Epidermal melanocyte (primary cell): Measurements from ENCODE around the gene INTS7.
"Not testable (repeated sequence)": the region's sequence is repeated elsewhere in the genome, so short reads cannot be mapped to it uniquely, and the experiment has no call there.

Experiments used
- DNase-seq: peaks from one replicate; pipeline ENCODE4 v3.0.0; 2011; ENCODE audit warnings: low spot score; ENCODE audit not compliant: insufficient read length

Gene INTS7

DNA sequence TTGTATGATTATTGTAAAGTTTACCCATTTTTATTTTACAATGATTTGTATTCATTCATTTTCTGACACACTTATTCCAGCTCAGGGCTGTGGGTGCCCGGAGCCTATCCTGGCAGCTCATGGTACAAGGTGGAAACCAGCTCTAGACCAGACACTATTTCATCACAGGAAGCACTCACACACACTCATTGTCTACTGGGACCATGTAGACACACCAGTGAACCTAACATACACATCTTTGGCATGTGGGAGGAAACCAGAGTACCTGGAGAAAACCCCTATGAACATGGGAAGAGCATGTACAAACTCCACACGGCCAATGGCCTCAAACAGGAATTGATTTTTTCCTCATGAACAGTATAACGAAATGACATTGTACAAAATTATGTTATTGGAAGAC lies 2.5 kb upstream of the INTS7 start:
- no peak for DNase-seq

- DNase-seq = no peak
Observed at GRCh38 chr1:212035835-212036605, 663 bp upstream of the INTS7 start.

- DNase-seq = no peak
Observed at GRCh38 chr1:212034516-212035122, 738 bp downstream of the INTS7 start.

DNA sequence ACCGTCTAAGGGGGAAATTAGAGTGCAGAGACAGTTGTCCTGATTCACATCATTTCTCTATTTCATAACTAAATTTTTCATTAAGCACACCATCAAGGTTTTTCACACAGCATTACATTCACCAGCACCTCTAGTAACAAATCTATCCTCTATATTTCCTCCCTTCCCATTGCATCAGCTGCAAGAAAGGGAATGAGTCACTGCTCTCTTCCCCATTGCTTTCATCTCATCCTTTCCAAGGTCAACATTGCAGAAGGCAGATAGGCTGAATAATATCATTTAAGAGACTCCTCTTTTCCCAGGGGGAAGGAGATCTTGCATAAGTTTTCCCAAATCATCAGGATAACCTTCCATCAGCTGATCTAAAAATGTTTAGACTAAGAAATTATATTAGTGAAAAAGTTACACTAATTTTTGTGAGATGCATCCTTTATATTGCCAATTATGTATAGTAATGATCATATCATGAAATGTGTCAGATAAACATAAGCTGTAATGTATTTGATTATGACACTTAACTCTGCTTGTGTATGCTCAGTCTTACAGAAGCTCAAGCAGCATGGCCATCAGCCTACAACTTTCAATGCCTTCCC lies 4.3 kb downstream of the INTS7 start:
- no peak for DNase-seq

DNA sequence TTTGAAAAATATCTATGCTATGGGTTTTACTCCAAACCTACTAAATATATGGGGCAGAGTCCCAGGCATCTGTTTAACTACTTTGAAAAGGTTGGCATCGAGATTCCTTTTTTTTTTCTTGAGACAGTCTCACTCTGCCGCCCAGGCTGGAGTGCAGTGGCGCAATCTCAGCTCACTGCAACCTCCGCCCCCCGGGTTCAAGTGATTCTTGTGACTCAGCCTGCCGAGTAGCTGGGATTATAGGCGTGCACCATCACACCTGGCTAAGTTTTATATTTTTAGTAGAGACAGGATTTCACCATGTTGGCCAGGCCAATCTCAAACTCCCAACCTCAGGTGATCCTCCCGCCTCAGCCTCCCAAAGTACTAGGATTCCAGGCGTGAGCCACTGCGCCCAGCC lies 7.6 kb downstream of the INTS7 start:
- not testable (repeated sequence) for DNase-seq

GRCh38 chr1:212024469-212025149 lies 10.7 kb downstream of the INTS7 start:
- no peak for DNase-seq

- not testable (repeated sequence) for DNase-seq
Observed at GRCh38 chr1:212022908-212023307, 12.4 kb downstream of the INTS7 start.

DNA sequence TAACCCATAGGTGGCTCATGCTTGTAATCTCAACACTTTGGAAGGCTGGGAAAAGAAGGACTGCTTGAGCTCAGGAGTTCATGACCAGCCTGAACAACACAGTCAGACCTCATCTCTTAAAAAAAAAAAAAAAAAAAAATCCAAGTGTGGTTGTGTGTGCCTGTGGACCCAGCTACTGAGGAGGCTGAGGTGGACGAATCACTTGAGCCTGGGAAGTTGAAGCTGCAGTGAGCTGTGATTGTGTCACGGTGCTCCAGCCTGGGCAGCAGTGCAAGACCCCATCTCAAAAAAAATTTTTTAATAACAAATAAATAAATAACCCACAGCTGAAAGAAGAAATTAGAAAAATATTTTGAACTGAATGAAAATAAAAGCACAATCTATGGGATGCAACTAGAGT lies 13.8 kb downstream of the INTS7 start:
- no peak for DNase-seq

- DNase-seq = no peak
Observed at GRCh38 chr1:212020975-212021374, 14.4 kb downstream of the INTS7 start.

GRCh38 chr1:212013672-212014071 lies 21.7 kb downstream of the INTS7 start:
- DNase-seq = no peak

DNA sequence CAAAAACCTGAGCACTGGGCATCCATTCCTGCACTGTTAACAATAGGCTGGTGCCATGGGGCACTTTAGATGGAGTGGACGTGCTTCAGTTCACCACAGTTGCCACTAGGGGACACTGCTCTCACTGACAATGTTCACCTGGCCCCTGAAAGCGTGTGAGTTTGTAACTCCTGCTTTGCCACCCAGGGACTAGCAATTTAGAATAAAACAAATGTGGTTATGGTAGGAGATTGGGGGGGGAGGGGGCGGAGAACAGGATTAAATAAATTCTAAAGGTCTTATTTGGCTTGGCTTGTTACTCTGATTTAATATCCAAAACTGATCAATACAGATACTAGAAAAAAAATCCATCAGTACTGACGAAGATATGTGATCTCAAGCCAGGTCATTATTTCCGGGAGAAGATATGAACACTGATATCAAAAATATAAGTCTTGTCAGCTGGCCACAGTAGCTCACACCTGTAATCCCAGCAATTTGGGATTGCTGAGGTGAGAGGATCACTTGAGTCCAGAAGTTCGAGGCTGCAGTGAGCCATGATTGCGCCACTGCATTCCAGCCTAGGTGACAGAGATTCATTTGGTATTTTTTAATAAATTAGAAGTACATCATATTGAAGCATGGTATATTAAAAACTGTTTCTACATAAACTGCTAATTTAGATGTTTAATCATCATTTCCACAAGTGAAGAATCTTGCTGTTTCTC lies 23.2 kb downstream of the INTS7 start:
- DNase-seq = peak; percentile 62

- no peak for DNase-seq
Observed at GRCh38 chr1:212010004-212010403, 25.4 kb downstream of the INTS7 start.

DNA sequence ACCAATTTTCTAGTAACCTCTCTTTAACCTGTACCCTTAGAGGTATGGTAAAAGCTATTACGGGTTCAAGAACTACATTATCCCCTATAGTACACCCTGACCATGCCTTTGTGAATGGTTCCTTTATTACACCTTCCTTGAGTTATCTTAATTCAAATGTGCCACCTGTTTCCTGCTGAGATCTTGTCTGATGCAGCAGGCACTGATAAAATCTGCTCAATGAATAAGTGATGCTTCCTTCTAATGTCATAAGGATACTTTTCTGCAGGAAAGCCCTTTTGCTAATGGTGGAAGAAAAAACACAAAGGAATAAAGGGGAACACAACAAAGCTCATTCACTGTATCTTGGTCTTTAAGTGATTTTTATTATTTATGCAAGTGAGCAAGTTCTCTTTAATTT lies 25.8 kb downstream of the INTS7 start:
- DNase-seq = no peak

DNA sequence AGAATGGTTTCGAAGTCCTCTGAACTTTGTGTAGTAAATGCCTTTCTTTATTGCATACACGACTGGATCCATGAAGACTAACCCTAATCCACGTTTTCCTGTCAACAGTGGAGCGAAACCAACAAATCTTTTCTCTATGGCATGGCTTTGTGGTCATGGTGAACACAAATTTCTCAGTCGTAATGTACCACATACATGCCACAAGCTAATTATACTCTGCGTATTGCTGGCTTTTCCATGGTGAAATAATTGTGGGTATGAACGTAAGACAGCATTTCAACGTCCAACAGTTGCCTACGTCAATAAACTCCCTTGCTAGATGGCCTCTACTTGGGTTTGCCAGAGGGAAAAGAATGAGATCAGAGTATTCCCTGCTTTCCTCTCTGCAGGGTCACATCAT lies 27.5 kb downstream of the INTS7 start:
- no peak for DNase-seq

DNA sequence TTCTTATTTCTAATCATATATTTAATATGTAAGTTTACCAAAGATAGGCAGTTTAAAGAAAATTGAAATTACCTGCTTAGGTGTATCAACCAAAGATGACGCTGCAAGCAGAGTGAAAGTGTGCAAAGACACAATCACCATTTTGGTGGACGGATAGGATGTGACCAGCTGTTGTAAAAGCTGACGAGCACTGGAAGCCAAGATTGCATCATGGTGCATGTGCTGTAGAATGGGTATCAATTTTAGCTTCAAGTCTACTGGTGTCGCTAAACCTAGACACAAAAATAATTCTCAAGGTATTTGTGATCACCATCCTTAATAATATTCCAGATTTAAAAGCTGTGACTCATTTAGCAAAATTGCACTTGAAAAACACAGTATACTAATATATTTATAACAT lies 28.2 kb downstream of the INTS7 start:
- no peak for DNase-seq

DNA sequence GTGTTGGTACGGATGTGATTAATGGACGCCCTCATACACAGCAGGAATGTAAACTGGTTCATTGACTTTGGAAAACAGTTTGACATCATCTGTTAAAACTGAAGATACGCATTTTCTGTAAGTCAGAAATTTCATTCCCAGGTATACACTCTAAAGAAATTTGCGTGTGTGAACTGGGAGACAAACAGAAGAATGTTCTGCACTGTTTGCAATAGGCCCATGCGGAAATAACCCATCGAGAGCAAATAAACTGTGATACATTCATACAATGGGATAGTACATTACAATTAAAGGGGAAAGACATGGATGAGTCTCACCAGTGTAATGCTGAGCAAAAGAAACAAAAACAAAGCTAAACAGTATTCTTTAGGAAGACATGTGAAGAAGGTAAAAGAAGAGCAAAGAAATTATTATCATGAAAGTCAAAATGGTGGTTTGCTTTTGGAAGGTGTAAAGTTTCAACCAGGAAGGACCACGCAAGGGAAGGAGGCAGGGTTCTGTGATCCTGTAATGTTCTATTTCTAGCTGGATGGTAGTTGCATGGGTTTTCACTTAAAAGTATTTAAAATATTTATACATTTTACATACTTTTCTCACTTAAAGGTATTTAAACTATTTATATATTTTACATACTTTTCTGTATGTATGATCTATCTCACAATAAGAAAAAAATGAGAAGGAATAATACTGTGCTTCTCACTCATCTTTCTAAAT lies 30.3 kb downstream of the INTS7 start:
- DNase-seq = no peak

- DNase-seq = no peak
Observed at GRCh38 chr1:212002536-212002935, 32.8 kb downstream of the INTS7 start.

- not testable (repeated sequence) for DNase-seq
Observed at GRCh38 chr1:211997426-211997825, 37.9 kb downstream of the INTS7 start.

- no peak for DNase-seq
Observed at GRCh38 chr1:211991695-211992094, 43.7 kb downstream of the INTS7 start.

DNA sequence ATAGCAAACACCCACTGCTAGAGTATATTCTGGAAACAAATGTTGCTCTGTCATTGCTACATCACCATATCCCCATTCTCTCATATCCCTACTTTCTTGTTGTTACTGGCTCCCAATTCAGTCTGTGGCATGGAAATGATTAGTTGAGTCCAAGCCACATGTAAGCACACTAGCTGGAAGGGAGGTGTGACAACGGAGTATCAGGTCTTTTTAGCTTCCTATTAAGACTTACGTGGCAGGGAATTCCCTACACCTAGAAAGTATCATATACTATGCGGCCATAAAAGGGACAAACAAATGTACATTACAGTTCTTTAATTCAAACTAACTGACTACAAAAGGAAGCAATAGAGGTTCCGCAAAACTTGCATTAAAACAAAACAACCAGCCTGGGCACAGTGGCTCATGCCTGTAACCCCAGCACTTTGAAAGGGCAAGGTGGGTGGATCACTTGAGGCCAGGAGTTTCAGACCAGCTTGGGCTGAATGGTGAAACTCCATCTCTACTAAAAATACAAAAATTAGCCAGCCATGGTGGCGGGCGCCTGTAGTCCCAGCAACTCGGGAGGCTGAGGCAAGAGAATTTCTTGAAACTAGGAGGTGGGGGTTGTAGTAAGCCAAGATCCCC lies 48.6 kb downstream of the INTS7 start:
- DNase-seq = no peak
